NCI-H345 (cell line): ENCODE measurements around the gene PKMYT1.

ENCODE experiments used
- DNase-seq: peaks from one replicate; lab custom pipeline; 2025; lab: John Stamatoyannopoulos, UW

The PKMYT1 gene

GRCh38 chr16:2980227-2981176 lies at the start of gene PKMYT1:
Gene PKMYT1, minus strand, starts transcription at chr16:2980446. Its CDS starts 789 bp downstream, at chr16:2979657.
- DNase-seq, result peak; percentile 90

GRCh38 chr16:3029491-3030221 lies 49.4 kb upstream of the PKMYT1 start:
- peak; percentile 40 for DNase-seq

- DNase-seq, result peak; percentile 28
These were observed 48.6 kb upstream of the PKMYT1 start for GRCh38 chr16:3028716-3029319.

- peak; percentile 93 for DNase-seq
These were observed 47.9 kb upstream of the PKMYT1 start for GRCh38 chr16:3027983-3028715.

GRCh38 chr16:3027489-3027795 lies 47.2 kb upstream of the PKMYT1 start:
- DNase-seq, result no peak

GRCh38 chr16:3026609-3027488 lies 46.6 kb upstream of the PKMYT1 start:
- no peak for DNase-seq

- no peak for DNase-seq
These were observed 45.7 kb upstream of the PKMYT1 start for GRCh38 chr16:3026003-3026378.

- DNase-seq, result no peak
These were observed 45.1 kb upstream of the PKMYT1 start for GRCh38 chr16:3025032-3026002.

GRCh38 chr16:3023669-3024478 lies 43.6 kb upstream of the PKMYT1 start, which contains the start of the genes HCFC1R1 and THOC6:
Gene HCFC1R1, minus strand, starts transcription at chr16:3023942. Its CDS starts 1 bp downstream, at chr16:3023941.
Gene THOC6, plus strand, starts transcription at chr16:3024035. Its CDS starts 292 bp downstream, at chr16:3024327.
- DNase-seq, result peak; percentile 99

- DNase-seq, result peak; percentile 59
These were observed 43.1 kb upstream of the PKMYT1 start for GRCh38 chr16:3023415-3023668.

GRCh38 chr16:3022684-3023414 lies 42.6 kb upstream of the PKMYT1 start:
- peak; percentile 43 for DNase-seq

- DNase-seq, result peak; percentile 40
These were observed 42.0 kb upstream of the PKMYT1 start for GRCh38 chr16:3022208-3022683.

GRCh38 chr16:3021449-3022207 lies 41.4 kb upstream of the PKMYT1 start:
- peak; percentile 70 for DNase-seq

GRCh38 chr16:3020604-3021448 lies 40.6 kb upstream of the PKMYT1 start:
- DNase-seq, result peak; percentile 68

- peak; percentile 83 for DNase-seq
These were observed 40.0 kb upstream of the PKMYT1 start, which contains the start of gene TNFRSF12A for GRCh38 chr16:3020247-3020603. Gene TNFRSF12A, plus strand, starts transcription at chr16:3020368. Its CDS starts 30 bp downstream, at chr16:3020398.

GRCh38 chr16:3019594-3020246 lies 39.5 kb upstream of the PKMYT1 start:
- DNase-seq, result no peak
